CD14-positive monocyte (primary cell): ENCODE measurements around the gene SLC25A36. TPM values are rescaled to one million over a fixed set of nuclear protein-coding genes. Genes with fewer than 3 reads are reported as not detected.

Source experiments
- DNase-seq, 3 donors: peaks; one replicate each; pipeline ENCODE4 v3.0.0-alpha.2; 2011 to 2022
- H2AFZ ChIP-seq: 2 replicates; pipeline ENCODE4 v1.6.0; 2012; ENCODE audit warnings: mild to moderate bottlenecking, low read depth, low read length, inconsistent platforms; ENCODE audit not compliant: insufficient read depth, poor library complexity, severe bottlenecking
- H3K27ac ChIP-seq, 2 donors: 1 replicate in 1 of 2; 2 replicates in 1 of 2; pipeline ENCODE4 v1.5.1; 2012 to 2013; ENCODE audit warnings: low read length in 2 of 2, control low read depth in 1 of 2, inconsistent platforms in 1 of 2, low read depth in 1 of 2, mild to moderate bottlenecking in 1 of 2
- H3K27me3 ChIP-seq, 2 donors: one replicate each; pipeline versions ENCODE4 v1.6.0 to v1.6.1; 2011 to 2013; ENCODE audit warnings: low read length in 2 of 2; ENCODE audit not compliant: control insufficient read depth in 2 of 2, insufficient read depth in 2 of 2
- H3K36me3 ChIP-seq, 2 donors: replicated peaks in 1 of 2; 1 replicate in 1 of 2; 2 replicates in 1 of 2; pipeline versions ENCODE4 v1.5.1 to v1.6.1; 2012 to 2013; ENCODE audit warnings: low read length in 2 of 2, control low read depth in 1 of 2, inconsistent platforms in 1 of 2, mild to moderate bottlenecking in 1 of 2; ENCODE audit not compliant: insufficient read depth in 2 of 2, control insufficient read depth in 1 of 2
- H3K4me1 ChIP-seq, 2 donors: 1 replicate in 1 of 2; 2 replicates in 1 of 2; pipeline versions ENCODE4 v1.5.1 to v1.6.1; 2012 to 2013; ENCODE audit warnings: low read length in 2 of 2, control low read depth in 1 of 2, inconsistent platforms in 1 of 2, mild to moderate bottlenecking in 1 of 2, moderate library complexity in 1 of 2; ENCODE audit not compliant: insufficient read depth in 2 of 2, control insufficient read depth in 1 of 2
- H3K4me2 ChIP-seq: replicated peaks from 2 replicates; pipeline ENCODE3; 2012; ENCODE audit warnings: low read length, moderate library complexity, mild to moderate bottlenecking; ENCODE audit not compliant: poor library complexity, severe bottlenecking; ENCODE audit errors: extremely low read depth
- H3K4me3 ChIP-seq, 3 experiments: fragments of 200-600 bp in 1 of 3; sonication (generic) in 1 of 3; replicated peaks in 1 of 3; 1 replicate in 2 of 3; 2 replicates in 1 of 3; pipeline ENCODE4 v1.5.1; 2011 to 2013; ENCODE audit warnings: low read length in 3 of 3, mild to moderate bottlenecking in 3 of 3, control low read depth in 2 of 3, low read depth in 2 of 3, inconsistent platforms in 1 of 3, moderate library complexity in 1 of 3
- H3K79me2 ChIP-seq: 2 replicates; pipeline ENCODE4 v1.6.0; 2012; ENCODE audit warnings: mild to moderate bottlenecking, control low read depth, inconsistent platforms, low read length, moderate library complexity; ENCODE audit not compliant: insufficient read depth
- H3K9ac ChIP-seq: 2 replicates; pipeline ENCODE4 v1.6.0; 2017; ENCODE audit warnings: low read length, mild to moderate bottlenecking; ENCODE audit not compliant: insufficient read depth, poor library complexity, severe bottlenecking
- H3K9me3 ChIP-seq, 2 donors: replicated peaks in 1 of 2; 1 replicate in 1 of 2; 2 replicates in 1 of 2; pipeline versions ENCODE4 v1.5.1 to v1.6.1; 2012 to 2013; ENCODE audit warnings: low read length in 2 of 2, control low read depth in 1 of 2; ENCODE audit not compliant: control insufficient read depth in 1 of 2, insufficient read depth in 1 of 2
- H4K20me1 ChIP-seq: 2 replicates; pipeline ENCODE4 v1.6.0; 2012; ENCODE audit warnings: mild to moderate bottlenecking, low read length, control low read depth, moderate library complexity; ENCODE audit not compliant: insufficient read depth
- H3K27ac Mint-ChIP-seq, 7 donors: one replicate each; pipeline ENCODE4 v1.8.0; 2020; ENCODE audit warnings: mild to moderate bottlenecking in 7 of 7, mixed read lengths in 7 of 7, moderate library complexity in 6 of 7, inconsistent platforms in 2 of 7
- H3K27me3 Mint-ChIP-seq, 3 donors: one replicate each; pipeline ENCODE4 v1.8.0; 2021 to 2022; ENCODE audit warnings: low read depth in 3 of 3, mild to moderate bottlenecking in 3 of 3, mixed read lengths in 3 of 3, moderate library complexity in 3 of 3, inconsistent platforms in 1 of 3
- H3K36me3 Mint-ChIP-seq, 2 donors: one replicate each; pipeline ENCODE4 v1.8.0; 2020; ENCODE audit warnings: mixed read lengths in 2 of 2, inconsistent platforms in 1 of 2, mild to moderate bottlenecking in 1 of 2
- H3K4me1 Mint-ChIP-seq: one replicate; pipeline ENCODE4 v1.8.0; 2020; ENCODE audit warnings: mild to moderate bottlenecking, mixed read lengths
- H3K4me3 Mint-ChIP-seq, 2 donors: one replicate each; pipeline ENCODE4 v1.8.0; 2020; ENCODE audit warnings: mild to moderate bottlenecking in 2 of 2, mixed read lengths in 2 of 2, moderate library complexity in 1 of 2
- H3K9me3 Mint-ChIP-seq, 7 donors: one replicate each; pipeline ENCODE4 v1.8.0; 2020 to 2022; ENCODE audit warnings: mixed read lengths in 7 of 7, mild to moderate bottlenecking in 6 of 7, moderate library complexity in 6 of 7, inconsistent platforms in 2 of 7
- WGBS: methylation state at CpG from one replicate; pipeline ENCODE4 v1.1.5; 2013; ENCODE audit warnings: missing lambda C conversion rate; ENCODE audit not compliant: insufficient coverage; 5-methylcytosine and 5-hydroxymethylcytosine counted together
- intact Hi-C, 2 donors: fragments of 100-400 bp; cut with micrococcal nuclease; formaldehyde crosslinking; loops; one replicate each; pipeline versions ENCODE4 v1.15.0 to v1.15.1; 2023
- polyA plus RNA-seq, 3 donors: library from polyadenylated mRNA; depleted of rRNA in 1 of 3; unstranded in 2 of 3; stranded (reverse) in 1 of 3; fragments of 300-500 nt in 2 of 3; fragments of >200 nt in 1 of 3; fragmentation: Illumina TruSeq in 2 of 3; gene quantifications; 1 replicate in 2 of 3; 2 replicates in 1 of 3; pipeline ENCODE4 v1.2.3, GENCODE V29; 2012 to 2021
- TF ChIP-seq, protein P1 (sequence below): fragments of 200-600 bp; IDR thresholded peaks from one replicate; pipeline ENCODE4 v1.8.0; 2022; ENCODE audit warnings: antibody characterized with exemption, mild to moderate bottlenecking

The SLC25A36 gene
- polyA plus RNA-seq, 3 donors = 20.4 to 30.3 (median 20.6) TPM

DNA sequence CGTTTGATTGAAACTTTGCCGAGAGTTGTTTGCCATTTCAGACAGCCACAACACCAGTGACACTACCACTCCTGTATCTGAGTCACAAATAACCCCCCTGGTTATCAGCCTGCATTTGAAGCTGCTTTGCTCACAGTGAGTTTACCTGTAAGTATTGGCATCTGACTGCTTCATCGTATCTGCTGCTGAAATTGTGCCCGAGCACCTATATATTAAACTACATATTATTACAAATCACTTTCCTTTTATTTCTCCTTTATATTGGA is 70.3 kb downstream of the SLC25A36 start:
- peaks cover 0 to 10% (median 0%) of the 10 kb centered on the region in 7 donors for H3K9me3 Mint-ChIP-seq
- Histone ChIP-seq H4K20me1 (no peaks in the 10 kb centered on the region), H3K4me1 (peaks cover 5 to 6% of the 10 kb centered on the region in 2 donors), H3K9me3 (no peaks in the 10 kb centered on the region), H3K4me2 (no peak overlapping the region), H3K79me2 (no peaks in the 10 kb centered on the region), H3K9ac (no peak overlapping the region), H3K4me3 (no peak overlapping the region), H3K27ac (no peak overlapping the region), H3K36me3 (no peaks in the 10 kb centered on the region), H3K27me3 (no peaks in the 10 kb centered on the region), H2AFZ (no peak overlapping the region)
- no peak overlapping the region for H3K4me3 Mint-ChIP-seq
- peaks cover 2 to 6% (median 3%) of the 10 kb centered on the region in 3 donors for H3K27me3 Mint-ChIP-seq
- no peak overlapping the region for H3K27ac Mint-ChIP-seq
- intact Hi-C loops = loop anchor here in 1 of 2 donors (5.0 kb wide), 1 partner anchor 180 kb away; no protein-coding TSS in a partner anchor
- no peaks in the 10 kb centered on the region for H3K36me3 Mint-ChIP-seq
- TF ChIP-seq, protein P1, sequence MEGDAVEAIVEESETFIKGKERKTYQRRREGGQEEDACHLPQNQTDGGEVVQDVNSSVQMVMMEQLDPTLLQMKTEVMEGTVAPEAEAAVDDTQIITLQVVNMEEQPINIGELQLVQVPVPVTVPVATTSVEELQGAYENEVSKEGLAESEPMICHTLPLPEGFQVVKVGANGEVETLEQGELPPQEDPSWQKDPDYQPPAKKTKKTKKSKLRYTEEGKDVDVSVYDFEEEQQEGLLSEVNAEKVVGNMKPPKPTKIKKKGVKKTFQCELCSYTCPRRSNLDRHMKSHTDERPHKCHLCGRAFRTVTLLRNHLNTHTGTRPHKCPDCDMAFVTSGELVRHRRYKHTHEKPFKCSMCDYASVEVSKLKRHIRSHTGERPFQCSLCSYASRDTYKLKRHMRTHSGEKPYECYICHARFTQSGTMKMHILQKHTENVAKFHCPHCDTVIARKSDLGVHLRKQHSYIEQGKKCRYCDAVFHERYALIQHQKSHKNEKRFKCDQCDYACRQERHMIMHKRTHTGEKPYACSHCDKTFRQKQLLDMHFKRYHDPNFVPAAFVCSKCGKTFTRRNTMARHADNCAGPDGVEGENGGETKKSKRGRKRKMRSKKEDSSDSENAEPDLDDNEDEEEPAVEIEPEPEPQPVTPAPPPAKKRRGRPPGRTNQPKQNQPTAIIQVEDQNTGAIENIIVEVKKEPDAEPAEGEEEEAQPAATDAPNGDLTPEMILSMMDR = no peak
- H3K4me1 Mint-ChIP-seq = peaks cover 10% of the 10 kb centered on the region
- 66% methylated on average over 2 of the region's 4 CpGs for WGBS
- no peak for DNase-seq

DNA sequence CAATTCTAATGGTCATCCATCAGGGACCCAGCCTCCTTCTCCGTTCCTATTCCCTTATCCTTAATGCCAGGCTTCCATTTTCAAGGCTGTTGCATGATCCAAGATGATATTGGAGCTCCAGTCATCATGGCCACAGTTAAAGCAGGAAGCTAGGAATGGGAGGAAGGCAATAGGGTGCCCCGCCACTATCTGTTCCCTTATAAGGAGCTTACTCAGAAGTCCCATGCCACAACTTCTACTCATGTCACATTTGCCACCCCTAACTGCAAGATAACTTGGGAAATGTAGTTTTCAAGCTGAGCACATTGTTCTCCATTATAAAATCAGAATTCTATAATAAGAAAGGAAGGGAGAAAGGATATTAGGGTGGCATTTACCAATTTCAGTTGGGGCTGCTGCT is 70.9 kb downstream of the SLC25A36 start:
- Histone ChIP-seq H2AFZ (no peak overlapping the region), H3K4me2 (no peak overlapping the region), H3K27me3 (no peaks in the 10 kb centered on the region), H3K4me3 (no peak overlapping the region), H3K9me3 (no peaks in the 10 kb centered on the region), H3K79me2 (no peaks in the 10 kb centered on the region), H3K27ac (no peak overlapping the region), H3K4me1 (peaks cover 5 to 6% of the 10 kb centered on the region in 2 donors), H3K36me3 (no peaks in the 10 kb centered on the region), H4K20me1 (no peaks in the 10 kb centered on the region), H3K9ac (no peak overlapping the region)
- peaks cover 2 to 6% (median 3%) of the 10 kb centered on the region in 3 donors for H3K27me3 Mint-ChIP-seq
- H3K4me1 Mint-ChIP-seq = peaks cover 11% of the 10 kb centered on the region
- H3K27ac Mint-ChIP-seq = no peak overlapping the region
- DNase-seq = no peak
- H3K4me3 Mint-ChIP-seq = no peak overlapping the region
- WGBS = no CpG with 5 or more reads among the region's 2 CpGs
- H3K9me3 Mint-ChIP-seq = peaks cover 0 to 16% (median 3%) of the 10 kb centered on the region in 7 donors
- intact Hi-C loops = loop anchor here in 1 of 2 donors (5.0 kb wide), 1 partner anchor 180 kb away; no protein-coding TSS in a partner anchor
- TF ChIP-seq, protein P1 = no peak
- no peaks in the 10 kb centered on the region for H3K36me3 Mint-ChIP-seq
